GM18873 (cell line): ENCODE data around the gene CTNNBIP1.

ENCODE experiments used
- ATAC-seq: cut with Tn5 transposase; IDR thresholded peaks from one replicate; pipeline ENCODE4 v1.9.1; 2021; ENCODE audit warnings: mild to moderate bottlenecking, moderate library complexity, moderate number of reproducible peaks; ENCODE audit not compliant: unreplicated experiment, low FRiP score

The CTNNBIP1 gene

DNA sequence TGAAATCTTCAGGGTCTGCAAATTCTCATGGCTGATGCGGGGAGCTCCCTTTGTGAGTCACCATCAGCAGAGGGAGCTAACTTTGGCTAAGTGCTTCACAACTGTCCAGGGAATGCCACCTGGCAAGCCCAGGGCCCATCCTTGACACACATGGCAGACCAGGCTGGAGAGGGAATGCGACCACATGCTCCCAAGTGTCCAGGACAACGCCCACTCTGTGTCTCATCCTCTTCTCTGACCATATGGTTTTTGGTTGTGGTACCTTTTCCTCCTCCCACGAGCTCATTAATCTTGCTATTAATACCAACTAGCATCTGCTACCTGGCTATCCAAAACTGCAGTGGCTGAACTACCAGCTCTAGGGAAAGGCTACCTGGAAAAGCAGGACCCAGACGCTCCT lies 49.2 kb downstream of the CTNNBIP1 start:
- ATAC-seq = no peak

DNA sequence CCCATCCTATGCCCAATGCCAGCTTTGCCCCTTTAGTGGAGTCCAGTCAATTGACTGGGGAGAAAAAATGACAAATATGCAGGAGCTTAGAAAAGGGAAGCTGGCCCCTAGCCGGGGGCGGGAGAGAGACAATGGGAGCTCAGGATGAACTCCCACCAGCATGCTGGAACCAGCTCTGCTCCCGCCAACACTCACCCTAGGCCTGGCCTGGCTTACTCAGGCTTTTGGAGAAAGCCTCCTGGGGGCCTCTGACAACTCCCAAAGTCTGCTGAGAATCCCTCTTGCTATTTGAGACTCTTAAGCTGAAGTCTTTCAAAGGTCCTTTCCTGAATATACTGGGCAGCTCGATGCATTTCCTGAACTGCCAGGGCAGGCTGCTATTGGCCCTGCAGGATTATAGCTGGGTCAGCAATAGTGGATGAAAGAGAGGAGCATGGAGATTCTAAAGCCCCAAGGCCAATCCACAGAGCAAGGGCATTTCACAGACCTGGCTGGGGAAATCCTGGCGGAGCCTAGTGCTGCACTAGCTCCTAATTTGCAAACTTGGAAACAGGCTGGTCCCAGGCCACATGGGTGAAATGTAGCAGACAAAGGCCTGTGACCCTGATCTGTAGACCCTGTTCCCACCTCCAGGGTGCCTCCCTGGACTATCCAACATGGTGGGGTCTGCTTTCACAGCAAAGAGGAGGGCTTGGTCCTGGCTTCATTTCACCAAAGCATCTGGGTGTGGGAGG lies 50.6 kb downstream of the CTNNBIP1 start:
- no peak for ATAC-seq

DNA sequence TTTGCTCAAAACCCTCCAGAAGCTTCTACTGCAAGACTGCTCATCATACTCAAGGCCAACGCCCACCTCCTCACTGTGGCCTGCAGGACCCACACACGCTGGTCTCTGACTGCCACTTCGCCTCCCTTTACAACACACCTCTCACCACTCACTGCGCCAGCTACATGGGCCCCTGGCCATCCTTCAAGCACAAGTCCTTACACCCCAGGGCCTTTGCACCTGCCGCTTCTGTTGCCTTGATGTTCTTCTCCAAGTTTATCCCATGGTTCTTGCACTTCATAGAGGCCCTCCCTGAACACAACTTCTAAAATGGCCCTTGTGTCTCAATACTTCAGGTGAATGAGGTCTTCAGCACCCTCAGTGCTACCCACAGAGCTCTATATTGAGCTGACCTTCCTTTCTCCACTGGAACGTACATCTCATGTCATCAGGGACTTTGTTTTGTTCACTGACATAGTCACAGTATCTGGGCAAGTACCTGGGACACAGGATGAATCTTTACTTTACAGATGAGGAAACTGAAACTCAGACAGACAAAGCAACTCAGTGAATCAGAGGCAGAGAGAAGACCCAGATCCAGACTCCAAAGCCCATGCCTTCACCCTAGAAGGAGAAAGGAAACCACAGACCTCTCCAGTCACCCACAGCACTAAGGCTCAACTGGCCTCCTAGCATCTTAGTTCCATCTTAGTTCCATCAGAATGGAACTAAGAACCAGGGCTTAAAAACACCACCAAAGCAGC lies 51.6 kb downstream of the CTNNBIP1 start:
- ATAC-seq = no peak

- ATAC-seq = no peak
These were observed 54.9 kb downstream of the CTNNBIP1 start for GRCh38 chr1:9855186-9855585.

GRCh38 chr1:9853249-9853595 lies 56.8 kb downstream of the CTNNBIP1 start:
- no peak for ATAC-seq

DNA sequence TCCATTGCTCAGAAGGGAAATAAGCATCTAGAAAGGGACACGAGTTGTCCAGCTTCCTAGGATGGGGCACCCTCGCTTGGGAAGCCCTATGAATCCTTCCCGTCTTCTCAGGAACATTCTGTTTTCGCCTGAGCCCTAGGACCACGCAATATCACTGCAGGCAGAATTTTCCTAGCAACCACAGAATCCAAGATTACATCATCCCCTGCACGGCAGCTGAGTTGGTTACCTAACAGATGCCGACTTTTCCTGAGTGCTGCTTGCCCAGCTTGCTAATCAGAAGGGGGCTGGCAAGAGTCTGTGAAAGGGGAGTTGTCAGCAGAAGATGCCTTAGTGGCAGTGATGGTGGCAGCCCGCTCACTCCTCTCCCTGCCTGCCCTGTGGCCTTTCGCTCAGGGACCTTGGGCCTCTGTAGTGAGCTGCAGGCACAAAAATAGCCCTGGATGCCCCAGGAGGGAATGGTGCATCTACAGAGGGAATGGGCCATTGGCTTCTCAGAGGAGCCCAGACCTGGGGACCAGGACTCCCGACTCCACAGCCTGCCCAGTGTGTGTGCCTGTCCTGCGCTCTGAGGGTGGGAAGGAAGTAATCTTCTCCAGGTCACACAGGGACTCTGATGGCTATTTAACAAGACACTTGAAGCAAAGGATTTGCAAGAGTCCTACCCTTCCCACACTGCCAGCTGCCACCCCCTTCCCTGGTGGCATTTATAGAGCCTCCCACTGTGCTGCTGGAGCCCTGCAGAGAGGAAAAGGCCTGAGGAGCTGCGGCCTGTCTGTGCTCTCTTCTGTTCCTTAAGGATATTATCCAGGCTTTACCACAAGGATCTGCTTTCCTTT lies 57.4 kb downstream of the CTNNBIP1 start:
- no peak for ATAC-seq

DNA sequence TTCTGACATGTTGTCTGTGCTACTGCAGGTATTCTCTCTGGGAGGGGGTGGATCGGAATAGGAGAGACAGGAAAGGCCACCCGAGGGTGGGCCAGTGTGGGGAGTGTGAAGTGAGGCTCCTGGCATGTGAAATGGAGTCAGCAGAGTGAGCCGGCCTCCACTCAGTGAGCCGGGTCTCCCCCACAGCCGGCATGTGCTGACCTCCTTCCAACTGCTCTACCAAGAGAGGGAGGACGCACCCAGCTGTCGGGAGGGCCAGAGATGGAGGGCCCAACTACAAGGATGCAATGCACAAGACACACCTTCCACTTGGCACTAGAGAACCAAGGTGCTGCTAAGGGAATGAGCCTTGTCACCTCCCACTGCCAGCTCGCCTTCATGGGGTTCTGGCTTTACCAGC lies 58.1 kb downstream of the CTNNBIP1 start:
- ATAC-seq = no peak

DNA sequence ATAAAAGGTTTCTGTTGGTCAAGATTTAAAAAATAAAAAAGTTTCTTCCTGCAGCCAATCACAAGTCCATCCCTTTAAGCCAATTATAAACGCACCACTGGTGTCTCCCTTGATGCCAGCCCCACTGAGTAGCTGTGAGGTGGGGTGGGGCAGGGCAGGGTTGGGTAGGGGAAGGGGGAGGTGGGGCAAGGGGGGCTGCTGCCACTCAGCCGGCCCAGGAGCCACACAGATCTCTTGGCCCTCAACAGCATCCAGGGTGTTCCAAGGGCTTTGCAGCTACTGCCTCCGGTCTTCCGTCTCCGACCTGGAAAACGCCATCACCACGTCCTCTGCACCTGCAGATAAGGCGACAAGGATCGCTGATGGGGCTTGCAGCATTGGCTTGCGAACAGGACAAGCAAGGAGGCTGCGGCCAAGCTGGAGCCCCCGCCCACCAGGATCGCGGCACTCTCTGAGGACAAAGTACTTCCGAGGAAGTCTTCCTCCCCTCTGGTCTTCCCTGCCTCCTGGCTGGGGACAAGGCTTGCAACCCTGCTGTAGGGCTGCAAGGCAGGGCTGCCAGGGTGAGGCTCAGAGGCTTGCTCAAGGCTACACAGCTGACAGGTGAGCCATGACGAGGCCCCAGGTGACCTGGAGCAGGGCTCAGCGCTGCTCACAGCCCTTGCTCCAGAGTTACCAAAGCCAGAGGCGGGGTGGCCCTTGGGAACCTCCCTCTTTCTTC lies 59.5 kb downstream of the CTNNBIP1 start:
- ATAC-seq = no peak

DNA sequence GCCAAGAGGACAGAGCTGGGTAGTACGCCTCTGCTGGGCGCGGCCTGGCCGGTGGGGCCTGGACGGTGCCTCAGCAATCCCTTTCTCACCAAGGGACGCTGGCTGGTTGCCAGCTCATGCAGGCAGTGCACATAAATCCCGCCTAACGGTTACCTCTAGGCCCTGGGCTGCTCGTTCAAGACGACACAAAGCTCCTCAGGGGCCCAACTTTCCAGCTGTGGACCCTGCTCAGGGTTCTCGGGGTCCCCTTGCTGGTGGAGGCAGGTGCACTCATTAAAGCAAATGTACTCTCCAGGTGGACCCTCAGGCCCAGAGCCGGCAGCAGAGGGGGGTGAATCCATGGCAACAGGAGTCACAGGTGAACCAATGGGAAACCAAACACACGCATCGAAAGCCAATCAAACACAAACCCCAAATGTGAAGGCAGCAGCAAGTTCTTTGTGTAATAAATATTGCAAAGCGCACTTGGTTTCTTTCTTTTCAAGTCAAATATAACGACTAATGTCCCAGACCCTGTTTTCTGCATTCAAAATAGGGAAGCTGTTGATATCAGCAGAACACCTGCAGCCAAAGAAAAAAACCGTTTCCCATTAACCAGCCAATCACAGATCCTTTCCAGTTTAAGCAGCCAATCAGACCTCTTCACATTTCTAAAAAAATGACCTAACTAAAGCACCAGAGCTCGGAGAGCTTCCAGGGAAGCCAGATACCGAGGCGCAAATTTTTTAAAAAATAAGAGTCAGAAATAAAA lies 60.2 kb downstream of the CTNNBIP1 start:
- no peak for ATAC-seq

GRCh38 chr1:9848022-9848421 lies 62.0 kb downstream of the CTNNBIP1 start:
- no peak for ATAC-seq

DNA sequence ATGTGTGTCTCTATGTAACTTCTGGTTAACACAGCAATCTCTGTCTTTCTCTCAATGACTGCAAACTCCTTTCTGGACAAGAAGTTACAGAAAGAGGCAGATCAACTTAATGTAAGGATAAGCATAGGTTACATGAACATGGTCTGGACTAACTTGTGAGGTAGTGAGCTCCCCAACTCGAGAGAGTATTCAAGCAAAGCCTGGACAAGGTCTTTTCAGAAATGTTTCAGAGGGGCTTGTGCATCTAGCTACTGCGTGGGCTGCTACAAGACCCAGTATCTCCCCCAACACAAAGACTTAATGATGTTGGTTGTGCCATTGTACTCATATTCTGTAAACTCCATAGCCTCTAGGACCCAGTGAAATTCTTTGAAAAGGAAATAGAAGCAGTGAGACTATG lies 62.8 kb downstream of the CTNNBIP1 start:
- no peak for ATAC-seq

- ATAC-seq = no peak
These were observed 63.4 kb downstream of the CTNNBIP1 start for GRCh38 chr1:9846611-9847171.

DNA sequence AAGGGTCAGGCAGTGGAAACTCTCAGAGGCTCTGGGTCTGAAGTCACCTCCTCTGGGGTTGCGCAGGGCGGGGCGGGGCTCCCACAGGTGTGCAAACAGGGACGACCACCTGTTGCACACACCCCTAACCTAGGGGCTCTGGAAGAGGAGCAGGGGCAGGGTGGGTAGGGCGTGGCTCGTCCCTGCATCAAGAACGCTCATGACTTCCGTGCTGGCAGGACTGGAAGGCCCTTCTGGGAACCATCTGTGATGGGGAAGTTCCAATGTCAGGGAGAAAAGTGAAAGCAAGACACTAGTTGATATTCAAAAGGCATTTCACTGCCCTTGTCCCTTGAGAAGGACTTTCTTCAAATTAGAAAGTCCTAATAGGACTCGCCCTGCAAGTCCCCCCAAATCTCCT lies 64.2 kb downstream of the CTNNBIP1 start:
- no peak for ATAC-seq

GRCh38 chr1:9844756-9845155 lies 65.3 kb downstream of the CTNNBIP1 start:
- ATAC-seq = no peak

- ATAC-seq = no peak
These were observed 66.0 kb downstream of the CTNNBIP1 start for GRCh38 chr1:9844106-9844505.

DNA sequence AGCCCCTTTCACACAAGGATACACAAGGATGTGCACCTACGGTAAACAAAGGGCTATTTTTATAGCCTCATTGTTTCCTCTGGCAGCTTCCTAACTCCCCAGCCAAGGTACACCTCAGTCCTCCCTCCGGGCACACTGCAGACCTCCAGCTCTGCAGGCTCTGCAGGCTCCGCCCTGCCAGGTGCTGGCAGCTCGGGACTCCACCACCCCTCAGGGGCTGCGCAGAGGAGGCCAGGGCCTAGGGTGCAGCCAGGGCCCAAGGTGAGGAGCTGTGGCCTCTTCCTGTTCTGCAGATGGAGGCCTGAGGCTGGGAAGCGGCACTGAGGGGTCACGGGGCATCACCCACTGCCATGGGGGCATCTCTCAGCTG lies 66.5 kb downstream of the CTNNBIP1 start:
- no peak for ATAC-seq

DNA sequence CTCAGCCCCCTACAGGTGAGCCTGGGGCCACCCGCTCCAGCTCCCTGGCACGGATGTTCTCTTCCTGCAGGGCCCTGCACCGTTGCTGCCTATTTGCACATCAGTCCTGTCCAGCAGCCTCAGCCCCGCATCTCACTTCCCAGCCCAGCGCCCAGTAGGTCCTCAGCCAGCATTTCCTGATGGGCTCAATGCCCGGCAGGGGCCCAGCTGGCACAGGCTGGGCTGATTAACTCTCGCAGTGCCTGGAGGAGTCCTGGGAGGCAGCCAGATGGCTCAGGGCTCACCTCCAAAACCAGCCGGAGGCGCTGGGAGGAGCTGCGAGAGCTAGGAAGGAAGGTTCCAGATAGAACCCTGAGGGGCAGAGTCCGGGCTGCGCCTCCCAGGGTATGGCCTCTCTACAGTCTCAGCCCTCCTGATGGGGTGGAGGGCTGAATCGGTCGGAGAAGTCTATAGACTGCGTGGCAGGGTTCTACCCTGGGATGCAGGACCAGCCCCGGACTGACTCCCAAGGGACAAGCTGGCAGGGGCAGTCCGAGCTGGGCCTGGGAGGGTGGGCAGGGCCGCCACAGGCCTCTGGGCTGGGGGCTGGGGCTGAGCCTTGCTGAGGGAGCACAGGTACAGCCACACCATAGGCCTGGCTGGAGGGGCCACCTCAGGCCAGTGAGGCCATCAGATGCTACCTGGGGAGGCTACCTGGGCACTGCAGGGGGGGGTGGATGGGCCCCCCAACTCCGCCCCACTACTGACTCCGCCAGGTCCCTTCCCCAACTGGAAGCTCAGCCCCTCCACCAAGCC lies 67.1 kb downstream of the CTNNBIP1 start:
- no peak for ATAC-seq

- ATAC-seq = no peak
These were observed 67.9 kb downstream of the CTNNBIP1 start for GRCh38 chr1:9842073-9842711.
